Muscle of leg (tissue), 11 donors: ENCODE measurements around the gene ATP5PO. TPM values are rescaled to one million over a fixed set of nuclear protein-coding genes. Genes with fewer than 3 reads are reported as not detected.

ENCODE experiments used
- DNase-seq: peaks from one replicate; pipeline ENCODE4 v3.0.0; 2013
- H3K27ac ChIP-seq: one replicate; pipeline ENCODE4 v1.5.1; 2013; ENCODE audit warnings: mild to moderate bottlenecking, low read length, control low read depth
- H3K27me3 ChIP-seq: one replicate; pipeline ENCODE4 v1.6.1; 2013; ENCODE audit warnings: low read length; ENCODE audit not compliant: control insufficient read depth, insufficient read depth
- H3K36me3 ChIP-seq: one replicate; pipeline ENCODE4 v1.6.1; 2013; ENCODE audit warnings: low read length; ENCODE audit not compliant: control insufficient read depth, insufficient read depth
- H3K4me1 ChIP-seq: one replicate; pipeline ENCODE4 v1.6.1; 2013; ENCODE audit warnings: low read length; ENCODE audit not compliant: control insufficient read depth, insufficient read depth
- H3K4me3 ChIP-seq: one replicate; pipeline ENCODE4 v1.5.1; 2013; ENCODE audit warnings: low read length, control low read depth
- H3K9me3 ChIP-seq: replicated peaks from 2 replicates; pipeline ENCODE4 v1.6.1; 2013; ENCODE audit warnings: low read depth, low read length; ENCODE audit not compliant: control insufficient read depth
- WGBS: methylation state at CpG from one replicate; pipeline ENCODE4 v1.1.5; 2013; ENCODE audit warnings: missing lambda C conversion rate; ENCODE audit not compliant: insufficient coverage; 5-methylcytosine and 5-hydroxymethylcytosine counted together
- polyA plus RNA-seq, 8 donors: library from polyadenylated mRNA; unstranded; fragments of 120-200 nt; gene quantifications; one replicate each; pipeline versions ENCODE4 v1.2.1 to v1.2.3, GENCODE V29; 2013; ENCODE audit warnings: inconsistent platforms in 1 of 8, low replicate concordance in 1 of 8; ENCODE audit not compliant: insufficient read length in 8 of 8, insufficient read depth in 1 of 8
- total RNA-seq: library from RNA; stranded (reverse); fragments of 120-200 nt; gene quantifications from one replicate; pipeline ENCODE4 v1.2.4, GENCODE V29; 2013

The ATP5PO gene
- total and polyA plus RNA-seq, 9 donors: 224 to 338 (median 293) TPM

- H3K27me3 ChIP-seq: no peaks in the 10 kb centered on the region
- 90% methylated on average over 5 of the region's 5 CpGs for WGBS
- H3K36me3 ChIP-seq: peaks cover 68% of the 10 kb centered on the region
- no peak overlapping the region for H3K27ac ChIP-seq
- H3K4me1 ChIP-seq: peaks cover 2% of the 10 kb centered on the region
- no peaks in the 10 kb centered on the region for H3K9me3 ChIP-seq
- no peak for DNase-seq
- H3K4me3 ChIP-seq: no peak overlapping the region
Observed at GRCh38 chr21:33904041-33904440, 11.6 kb downstream of the ATP5PO start.

DNA sequence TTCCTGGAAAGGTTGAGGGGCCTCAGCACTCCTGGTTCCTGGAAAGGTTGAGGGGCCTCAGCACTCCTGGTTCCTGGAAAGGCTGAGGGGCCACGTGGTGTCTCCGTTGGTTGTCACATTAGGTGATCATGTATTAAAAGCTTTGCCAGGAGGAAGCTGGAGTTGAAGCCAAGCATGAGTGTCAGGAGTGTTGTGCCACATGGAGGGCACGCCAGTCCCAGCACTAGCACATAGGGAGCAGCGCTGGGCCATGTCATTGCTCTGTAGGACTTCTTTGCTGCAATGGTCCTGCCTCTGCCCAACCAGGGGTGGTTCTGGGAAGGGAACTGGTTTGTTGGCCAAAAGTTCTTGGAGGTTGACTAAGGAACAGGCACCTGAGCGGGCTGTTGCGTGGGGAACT lies 13.3 kb downstream of the ATP5PO start:
- H3K4me1 ChIP-seq: peaks cover 2% of the 10 kb centered on the region
- H3K27ac ChIP-seq: no peak overlapping the region
- 90% methylated on average over 6 of the region's 6 CpGs for WGBS
- H3K36me3 ChIP-seq: peaks cover 53% of the 10 kb centered on the region
- no peak overlapping the region for H3K4me3 ChIP-seq
- H3K9me3 ChIP-seq: no peaks in the 10 kb centered on the region
- no peaks in the 10 kb centered on the region for H3K27me3 ChIP-seq
- no peak for DNase-seq

DNA sequence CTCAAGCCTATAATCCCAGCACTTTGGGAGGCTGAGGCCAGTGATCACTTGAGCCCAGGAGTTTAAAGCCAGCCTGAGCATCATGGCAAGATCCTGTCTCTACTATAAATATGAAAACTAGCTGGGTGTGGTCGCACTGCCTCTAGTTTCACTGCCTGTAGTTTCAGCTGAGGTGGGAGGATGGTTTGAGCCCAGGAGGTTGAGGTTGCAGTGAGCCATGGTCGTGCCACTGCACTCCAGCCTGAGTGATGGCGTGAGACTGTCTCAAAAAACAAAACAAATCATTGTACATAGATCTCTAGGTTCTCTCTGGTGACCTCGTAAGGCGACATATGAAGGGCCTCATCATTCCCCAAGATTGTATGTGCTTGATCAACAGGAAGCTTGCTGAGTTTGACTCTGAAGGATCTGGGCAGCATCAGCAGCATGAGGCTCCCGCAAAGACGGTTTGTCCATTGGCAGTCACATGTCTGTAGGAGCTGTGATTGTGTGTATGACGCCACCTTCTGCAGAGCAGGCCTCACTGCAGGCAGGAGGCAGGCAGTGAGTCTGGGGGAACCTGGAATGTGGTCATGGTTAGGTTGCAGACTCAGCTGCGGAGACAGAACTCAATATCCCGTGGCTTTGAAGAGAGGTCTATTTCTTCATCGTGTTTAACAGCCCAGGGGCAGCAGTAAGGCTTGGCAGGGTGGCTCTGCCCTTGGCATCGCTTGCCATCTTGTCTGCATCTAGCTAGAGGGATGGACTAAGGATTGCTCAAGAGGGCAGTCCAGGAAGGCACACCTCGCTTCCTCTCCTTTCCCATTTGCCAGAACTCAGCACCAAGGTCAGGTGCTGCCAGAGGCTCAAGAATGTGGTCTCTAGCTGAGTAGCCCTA lies 14.0 kb downstream of the ATP5PO start:
- WGBS: 51% methylated on average over 7 of the region's 13 CpGs
- Histone ChIP-seq H3K27ac (no peak overlapping the region), H3K4me3 (no peak overlapping the region), H3K36me3 (peaks cover 46% of the 10 kb centered on the region), H3K27me3 (no peaks in the 10 kb centered on the region), H3K4me1 (peaks cover 2% of the 10 kb centered on the region), H3K9me3 (no peaks in the 10 kb centered on the region)
- DNase-seq: peak; percentile 69

DNA sequence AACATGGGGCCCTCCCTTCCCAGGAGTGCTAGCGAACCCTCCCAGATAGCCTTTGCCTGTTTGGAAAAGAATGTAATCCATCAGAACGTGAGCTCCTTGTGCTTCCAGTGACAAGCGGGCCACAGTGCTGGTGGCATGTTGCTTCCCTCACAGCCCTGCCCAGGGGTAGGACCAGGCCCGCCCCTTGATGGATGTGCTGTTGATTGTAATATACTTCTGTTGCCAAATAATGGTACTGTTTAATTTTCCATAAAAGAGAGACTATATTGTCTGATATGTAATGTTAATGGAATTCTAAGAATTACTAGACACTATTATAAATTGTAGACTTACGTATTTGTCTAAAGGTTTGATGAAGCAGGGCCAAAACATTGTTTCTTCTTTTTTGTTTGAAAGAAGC lies 16.4 kb downstream of the ATP5PO start:
- no peak overlapping the region for H3K27ac ChIP-seq
- peaks cover 11% of the 10 kb centered on the region for H3K4me1 ChIP-seq
- peaks cover 23% of the 10 kb centered on the region for H3K36me3 ChIP-seq
- H3K9me3 ChIP-seq: no peaks in the 10 kb centered on the region
- WGBS: 40% methylated on average over 1 of the region's 5 CpGs
- DNase-seq: no peak
- no peak overlapping the region for H3K4me3 ChIP-seq
- no peaks in the 10 kb centered on the region for H3K27me3 ChIP-seq

GRCh38 chr21:33898586-33898985 lies 17.0 kb downstream of the ATP5PO start:
- Histone ChIP-seq H3K36me3 (peaks cover 20% of the 10 kb centered on the region), H3K4me3 (no peak overlapping the region), H3K4me1 (peaks cover 15% of the 10 kb centered on the region), H3K9me3 (no peaks in the 10 kb centered on the region), H3K27ac (no peak overlapping the region), H3K27me3 (no peaks in the 10 kb centered on the region)
- 84% methylated on average over 3 of the region's 3 CpGs for WGBS
- DNase-seq: no peak

- no peaks in the 10 kb centered on the region for H3K9me3 ChIP-seq
- H3K36me3 ChIP-seq: peaks cover 14% of the 10 kb centered on the region
- H3K4me3 ChIP-seq: no peak overlapping the region
- H3K27ac ChIP-seq: no peak overlapping the region
- WGBS: 100% methylated on average over 2 of the region's 3 CpGs
- DNase-seq: no peak
- H3K4me1 ChIP-seq: peaks cover 15% of the 10 kb centered on the region
- H3K27me3 ChIP-seq: no peaks in the 10 kb centered on the region
Observed at GRCh38 chr21:33897739-33898138, 17.9 kb downstream of the ATP5PO start.

DNA sequence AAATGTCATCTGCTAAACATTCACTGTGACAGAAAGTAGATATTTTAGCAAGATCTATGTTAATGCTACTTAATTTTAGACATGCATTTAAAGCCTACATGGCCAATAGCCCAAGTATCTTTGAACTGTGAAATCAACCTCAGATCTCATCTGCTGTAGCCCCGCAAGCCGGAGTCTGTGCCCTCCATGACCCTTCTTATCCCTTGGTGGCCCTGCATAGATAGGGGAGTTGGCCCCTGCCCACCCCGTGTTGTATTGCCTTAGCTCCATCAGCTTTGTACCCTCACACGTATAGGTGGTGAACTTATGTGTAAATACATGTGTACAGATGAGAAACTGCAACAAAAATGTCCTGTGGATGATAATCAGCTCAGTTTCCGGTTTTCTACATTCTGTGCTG lies 18.5 kb downstream of the ATP5PO start:
- DNase-seq: no peak
- no peak overlapping the region for H3K27ac ChIP-seq
- WGBS: no CpG with 5 or more reads among the region's 5 CpGs
- H3K36me3 ChIP-seq: peaks cover 7% of the 10 kb centered on the region
- H3K27me3 ChIP-seq: no peaks in the 10 kb centered on the region
- H3K9me3 ChIP-seq: no peaks in the 10 kb centered on the region
- H3K4me1 ChIP-seq: peaks cover 15% of the 10 kb centered on the region
- H3K4me3 ChIP-seq: no peak overlapping the region

DNA sequence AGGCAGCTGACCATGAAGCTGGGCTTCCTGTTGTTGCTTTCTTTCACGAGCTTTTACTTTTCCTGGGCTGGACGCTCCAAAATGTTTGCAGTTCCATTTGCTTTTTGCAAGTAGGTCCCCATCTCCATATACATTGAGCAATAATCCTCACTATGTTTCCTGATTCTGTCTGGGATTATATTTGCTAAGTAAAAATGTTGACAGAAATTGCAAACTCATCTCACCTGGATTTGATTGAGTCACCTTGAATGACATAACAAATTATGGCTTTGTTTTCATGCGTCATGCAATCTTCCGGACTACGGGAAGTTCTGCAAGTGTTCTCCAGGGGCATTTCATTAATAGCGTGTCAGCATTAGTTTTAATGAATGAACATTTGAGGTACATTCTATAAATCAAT lies 18.9 kb downstream of the ATP5PO start:
- DNase-seq: no peak
- H3K36me3 ChIP-seq: peaks cover 6% of the 10 kb centered on the region
- WGBS: 57% methylated on average over 1 of the region's 6 CpGs
- peaks cover 15% of the 10 kb centered on the region for H3K4me1 ChIP-seq
- no peaks in the 10 kb centered on the region for H3K27me3 ChIP-seq
- H3K4me3 ChIP-seq: no peak overlapping the region
- no peaks in the 10 kb centered on the region for H3K9me3 ChIP-seq
- H3K27ac ChIP-seq: no peak overlapping the region

GRCh38 chr21:33895356-33895755 lies 20.2 kb downstream of the ATP5PO start:
- no peak overlapping the region for H3K27ac ChIP-seq
- H3K36me3 ChIP-seq: no peaks in the 10 kb centered on the region
- H3K4me1 ChIP-seq: peaks cover 13% of the 10 kb centered on the region
- WGBS: 86% methylated on average over 23 of the region's 28 CpGs
- H3K9me3 ChIP-seq: no peaks in the 10 kb centered on the region
- DNase-seq: no peak
- H3K27me3 ChIP-seq: no peaks in the 10 kb centered on the region
- H3K4me3 ChIP-seq: peak overlapping the region; percentile 9

DNA sequence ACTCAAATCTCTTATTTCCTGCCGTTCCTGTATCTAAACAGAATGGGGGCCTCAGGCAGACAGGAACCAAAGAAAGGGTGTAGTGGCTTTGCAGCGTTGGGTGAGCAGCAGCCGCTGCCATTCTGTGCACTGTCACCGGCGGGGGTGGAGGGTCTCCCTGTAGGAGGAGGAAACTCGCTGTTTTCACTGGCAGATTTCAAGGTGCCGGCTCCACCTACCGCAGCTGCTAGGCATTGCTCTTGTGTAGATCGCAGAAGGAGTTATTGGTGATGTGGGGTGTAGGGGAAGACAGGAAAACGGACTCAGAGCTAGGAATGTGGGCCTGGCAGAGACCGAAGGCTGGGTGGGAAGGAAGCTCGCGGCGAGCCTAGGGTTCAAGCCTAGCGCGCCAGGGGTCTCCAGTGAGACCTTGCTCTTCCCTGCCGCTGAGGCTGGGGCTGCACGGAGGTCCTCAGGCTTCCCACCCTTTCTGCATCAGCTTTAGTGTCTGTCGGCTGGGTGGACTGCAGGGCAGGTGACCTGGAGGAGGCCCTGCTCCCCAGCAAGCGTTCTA lies 20.8 kb downstream of the ATP5PO start:
- H3K4me1 ChIP-seq: peaks cover 13% of the 10 kb centered on the region
- H3K36me3 ChIP-seq: no peaks in the 10 kb centered on the region
- DNase-seq: peak; percentile 94
- no peaks in the 10 kb centered on the region for H3K27me3 ChIP-seq
- peak overlapping the region; percentile 35 for H3K27ac ChIP-seq
- H3K9me3 ChIP-seq: no peaks in the 10 kb centered on the region
- 0% methylated on average over 15 of the region's 20 CpGs for WGBS
- H3K4me3 ChIP-seq: peak overlapping the region; percentile 30
